ENCODE data around the gene RAB11FIP3. TPM values are rescaled to one million over a fixed set of nuclear protein-coding genes. Genes with fewer than 3 reads are reported as not detected.

The RAB11FIP3 gene
- total RNA-seq, 1 experiment from 2014 or later: 12.8 TPM

GRCh38 chr16:450385-450784, 24.9 kb downstream of the RAB11FIP3 start:
- Histone ChIP-seq H3K27me3 (ENCODE audit: insufficient read depth, low read length) (no peaks in the 10 kb centered on the region), H3K4me3 (replicated peaks in 1 of 2; ENCODE audit: low read depth in 1 of 2, low read length in 2 of 2) (no peak overlapping the region), H3K36me3 (ENCODE audit: control insufficient read depth in 1 of 2, insufficient read depth in 2 of 2, low read length in 2 of 2) (no peaks in the 10 kb centered on the region), H3K4me1 (ENCODE audit: control insufficient read depth in 1 of 2, insufficient read depth in 2 of 2, low read length in 2 of 2) (peaks cover 4 to 5% of the 10 kb centered on the region in 2 experiments; a peak in 2 of 4 replicates), H3K4me2 (ENCODE audit: low read length) (no peak overlapping the region), H3K79me2 (ENCODE audit: insufficient read depth, low read length) (no peaks in the 10 kb centered on the region; the same call in 1 of the 2 replicates), H2AFZ (ENCODE audit: low read depth, low read length, poor library complexity, severe bottlenecking) (no peak overlapping the region), H3K27ac (ENCODE audit: low read depth, low read length) (no peak overlapping the region), H3K9me2 (ENCODE audit: insufficient read depth) (no peaks in the 10 kb centered on the region), H3K9me3 (ENCODE audit: control insufficient read depth in 1 of 2, insufficient read depth in 1 of 2, low read depth in 1 of 2, low read length in 2 of 2) (no peaks in the 10 kb centered on the region), H4K20me1 (ENCODE audit: insufficient read depth) (no peaks in the 10 kb centered on the region), H3K9ac (ENCODE audit: low read length) (no peak overlapping the region)
- ATAC-seq (no peak), DNase-seq (ENCODE audit: low read depth, low spot score) (no peak)
- BruUV-seq (replicated peaks): no TSS peak
- RAD21 ChIA-PET (ENCODE audit: low non-redundant PET in 1 of 2, low total read pairs in 2 of 2, uncharacterized antibody in 2 of 2, unreplicated experiment in 2 of 2): no interaction called here
- intact Hi-C loops (cut with micrococcal nuclease): no loop called here
- CTCF ChIA-PET: no interaction called here
- TF ChIP-seq EGR1 (IDR thresholded peaks at IDR 0.05; ENCODE audit: low read depth) (no peak), EZH2 (IDR thresholded peaks at IDR 0.05) (no peak), ELF1 (IDR thresholded peaks at IDR 0.05; ENCODE audit: borderline replicate concordance, low read depth) (no peak), ZNF274 (IDR thresholded peaks at IDR 0.05; ENCODE audit: low read depth, low read length) (no peak), TCF7L2 (IDR thresholded peaks at IDR 0.05; ENCODE audit: borderline replicate concordance, extremely low read depth, insufficient read depth, insufficient read length) (no peak), POLR2AphosphoS5 (IDR thresholded peaks at IDR 0.05; ENCODE audit: low read depth, low read length) (no peak), YY1 (IDR thresholded peaks at IDR 0.05; ENCODE audit: extremely low read depth, insufficient replicate concordance, low read depth, low read length) (no peak), ZFX (IDR thresholded peaks at IDR 0.05) (no peak), REST (IDR thresholded peaks at IDR 0.05; ENCODE audit: low read depth) (no peak), SRF (IDR thresholded peaks at IDR 0.05; ENCODE audit: low read depth) (no peak), POLR2A (IDR thresholded peaks at IDR 0.05; ENCODE audit: borderline replicate concordance, extremely low read depth, insufficient read depth, insufficient read length) (no peak), RAD21 (IDR thresholded peaks at IDR 0.05; ENCODE audit: low read depth) (no peak), JUND (IDR thresholded peaks at IDR 0.05) (no peak), CBX3 (IDR thresholded peaks at IDR 0.05; ENCODE audit: low read depth) (no peak)
- POLR2A ChIA-PET: no interaction called here
